NOMO-1 treated with dmso at 0.1 percent for 144 hours (cell line): ENCODE measurements around the gene PTPRN.
"Not testable (repeated sequence)": the region's sequence is repeated elsewhere in the genome, so short reads cannot be mapped to it uniquely, and the experiment has no call there.

Experiments used
- DNase-seq: peaks from one replicate; lab custom pipeline; 2025; ENCODE audit not compliant: unreplicated experiment; lab: John Stamatoyannopoulos, UW

Gene PTPRN

GRCh38 chr2:219272356-219272755 lies 36.8 kb downstream of the PTPRN start:
- DNase-seq, result no peak

- DNase-seq, result no peak
Observed at GRCh38 chr2:219271021-219271420, 38.2 kb downstream of the PTPRN start.

DNA sequence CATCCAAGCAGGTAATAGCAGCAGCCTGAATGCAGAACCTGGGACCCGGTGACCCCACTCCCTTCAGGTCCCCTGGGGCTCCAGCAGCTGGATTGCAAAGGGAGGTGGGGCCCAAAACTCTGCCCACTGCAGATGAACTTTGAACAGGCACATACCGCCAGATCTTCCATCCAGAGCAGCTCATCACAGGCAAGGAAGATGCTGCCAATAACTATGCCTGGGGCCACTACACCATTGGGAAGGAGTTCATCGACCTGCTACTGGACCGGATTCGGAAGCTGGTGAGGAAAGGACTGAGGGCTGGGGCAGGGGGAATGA lies 39.2 kb downstream of the PTPRN start:
- DNase-seq, result no peak

DNA sequence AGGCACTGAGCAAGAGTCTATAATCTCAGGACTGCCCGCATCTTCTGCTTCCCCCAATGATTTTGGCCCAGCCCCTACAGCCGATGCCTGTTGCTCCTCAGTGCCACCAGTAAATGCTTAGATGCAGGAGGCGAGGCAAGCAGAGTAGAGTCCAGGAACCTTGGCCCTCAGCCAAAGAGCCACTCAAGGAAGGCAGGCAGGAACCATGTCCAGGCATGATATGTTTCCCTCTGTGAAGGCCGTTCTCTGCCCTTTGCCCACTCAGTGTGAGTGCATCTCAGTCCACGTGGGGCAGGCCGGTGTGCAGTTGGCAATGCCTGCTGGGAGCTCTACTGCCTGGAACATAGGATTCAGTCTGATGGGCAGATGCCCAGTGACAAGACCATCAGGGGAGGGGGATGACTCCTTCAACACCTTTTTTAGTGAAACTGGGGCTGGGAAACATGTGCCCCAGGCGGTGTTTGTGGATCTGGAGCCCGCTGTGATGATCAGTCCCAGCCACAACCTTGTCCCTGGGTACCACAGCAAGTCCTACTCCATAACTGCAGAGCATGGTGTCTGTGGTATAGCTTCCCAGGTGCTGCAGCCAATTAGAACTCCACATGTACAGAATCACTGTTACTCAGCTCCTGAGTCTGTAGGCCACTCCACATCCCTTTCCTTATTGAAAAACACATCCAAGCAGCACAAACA lies 39.7 kb downstream of the PTPRN start:
- no peak for DNase-seq

DNA sequence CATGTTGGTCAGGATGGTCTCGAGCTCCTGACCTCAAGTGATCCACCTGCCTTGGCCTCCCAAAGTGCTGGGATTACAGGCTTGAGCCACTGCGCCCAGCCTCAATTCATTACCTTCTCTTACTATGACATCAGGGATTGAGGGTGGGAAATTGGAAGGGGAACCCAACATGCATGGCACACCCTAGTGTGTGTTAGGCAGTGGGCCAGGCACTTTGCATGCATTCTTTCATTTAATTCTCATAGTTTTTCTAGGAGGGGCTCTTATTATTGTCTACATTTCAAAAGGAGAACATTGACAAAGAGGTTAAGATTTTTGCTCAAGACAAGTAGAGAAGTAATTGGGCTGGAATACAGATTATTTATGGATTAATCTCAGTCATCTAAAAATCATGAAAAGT lies 40.9 kb downstream of the PTPRN start:
- DNase-seq, result no peak

DNA sequence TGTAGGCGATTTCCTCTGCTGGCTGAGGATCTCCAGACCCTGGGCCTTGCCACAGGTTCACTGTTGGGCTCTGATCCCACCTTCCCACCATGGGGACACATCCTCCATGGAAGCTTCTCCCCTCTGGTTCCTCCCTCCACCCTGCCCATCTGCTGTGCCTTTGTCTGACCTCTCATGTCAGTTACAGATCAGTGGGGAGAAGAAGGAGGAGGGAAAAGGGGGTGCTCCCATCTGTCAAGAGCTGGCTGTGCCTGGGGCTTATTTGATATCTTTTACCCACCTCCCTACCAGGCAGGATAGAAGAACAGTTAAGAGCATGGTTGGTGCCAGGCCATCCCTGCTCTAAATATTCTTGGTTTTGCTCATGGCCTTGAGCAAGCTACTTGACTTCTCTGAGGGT lies 42.3 kb downstream of the PTPRN start:
- DNase-seq, result no peak

GRCh38 chr2:219266232-219266631 lies 43.0 kb downstream of the PTPRN start:
- DNase-seq, result no peak

- DNase-seq, result no peak
Observed at GRCh38 chr2:219261024-219261855, 48.0 kb downstream of the PTPRN start.

- not testable (repeated sequence) for DNase-seq
Observed at GRCh38 chr2:219258942-219259341, 50.3 kb downstream of the PTPRN start.

DNA sequence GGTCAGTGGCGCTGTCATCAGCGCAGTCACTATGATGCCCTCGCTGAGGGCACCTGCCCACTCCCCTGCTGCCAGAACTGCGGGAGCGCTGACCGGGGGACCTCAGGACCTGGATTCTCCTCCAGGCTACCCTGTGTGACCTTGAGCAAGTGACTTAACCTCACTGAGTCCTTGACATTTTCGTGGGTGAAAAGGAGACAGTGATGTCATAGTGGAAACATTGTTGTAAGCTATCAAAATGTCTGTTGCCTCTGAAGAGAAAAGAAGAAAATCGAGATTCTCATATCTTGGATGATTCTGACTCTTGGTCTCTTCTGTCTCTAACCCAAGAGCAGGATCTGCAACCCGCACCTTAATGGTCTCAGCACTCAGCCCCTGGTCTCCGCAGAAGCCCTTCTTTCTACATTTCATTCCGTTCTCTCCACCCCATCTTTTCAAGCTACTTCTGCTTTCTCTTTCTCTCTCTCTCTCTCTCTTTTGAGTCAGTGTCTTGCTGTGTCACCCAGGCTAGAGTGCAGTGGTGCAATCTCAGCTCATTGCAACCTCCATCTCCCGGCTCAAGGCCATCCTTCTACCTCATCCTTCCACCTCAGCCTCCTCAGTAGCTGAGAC lies 54.5 kb downstream of the PTPRN start:
- DNase-seq, result peak; percentile 68

GRCh38 chr2:219253753-219254589 lies 55.2 kb downstream of the PTPRN start, which contains the start of gene TUBA4A:
Gene TUBA4A (minus strand): TSS chr2:219253918. CDS start chr2:219253858, 60 bp downstream.
- peak; percentile 49 for DNase-seq

DNA sequence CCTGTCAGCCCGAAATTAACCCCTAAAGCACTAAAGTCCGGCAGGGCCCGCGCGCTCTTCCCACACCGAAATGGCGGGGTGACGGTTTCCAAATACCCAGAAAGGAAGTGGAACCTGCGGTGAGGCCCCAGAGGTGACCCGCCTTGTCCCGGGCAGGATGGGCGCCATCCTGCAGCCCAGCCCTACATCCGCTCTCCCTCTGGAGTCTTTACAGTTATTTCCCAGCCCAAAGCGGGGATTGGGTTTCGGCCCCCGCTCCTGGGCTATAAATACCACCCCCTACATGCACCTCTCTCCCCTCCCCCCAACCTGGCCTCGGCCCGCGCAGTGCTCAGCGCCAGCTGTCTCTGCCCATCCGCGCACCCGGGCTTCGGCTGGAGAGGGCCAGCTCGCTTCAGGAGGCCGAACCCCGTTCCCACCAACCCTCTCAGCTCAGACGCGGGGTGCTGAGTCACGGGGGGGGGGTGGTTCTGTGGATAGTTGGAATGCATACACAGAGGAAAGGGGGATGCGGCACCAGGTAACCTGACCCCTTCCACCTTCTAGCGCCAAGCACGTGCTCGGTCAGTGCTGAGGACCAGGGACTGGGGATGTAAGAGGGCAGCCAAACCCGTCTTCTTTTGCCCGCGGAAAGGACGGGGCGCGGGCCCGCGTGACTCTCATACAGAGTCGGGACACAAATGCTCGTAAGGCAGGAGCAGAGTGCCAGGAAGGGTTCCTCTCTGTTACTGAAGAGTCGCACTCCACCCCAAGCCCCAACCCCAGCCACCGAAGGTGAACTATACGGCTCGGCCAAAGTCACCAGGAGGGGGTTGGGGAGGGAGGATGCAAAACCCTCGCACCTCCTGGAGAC lies 56.1 kb downstream of the PTPRN start, which contains the start of gene TUBA4B:
Gene TUBA4B, plus strand, starts transcription at position 344 of the 853 bp plus-strand sequence. Its CDS starts 165 bp downstream, at position 509.
- peak; percentile 43 for DNase-seq

DNA sequence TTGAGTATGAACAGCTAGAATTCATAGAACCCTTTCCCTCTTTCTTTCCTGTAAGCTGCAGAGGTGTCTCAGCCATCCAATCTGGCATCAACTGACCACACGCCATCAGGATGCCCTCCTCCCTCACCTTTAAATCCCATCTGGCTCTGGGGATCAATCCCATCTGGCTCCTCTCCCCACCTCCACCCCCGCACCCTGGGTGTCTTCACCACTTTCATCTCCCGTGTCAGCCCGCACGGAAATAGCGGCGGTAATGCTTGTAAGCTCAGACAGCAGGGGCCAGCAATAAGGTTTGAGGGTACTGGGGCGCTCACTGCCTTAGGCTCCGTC lies 56.7 kb downstream of the PTPRN start:
- DNase-seq, result no peak

GRCh38 chr2:219252084-219252483 lies 57.1 kb downstream of the PTPRN start:
- no peak for DNase-seq

DNA sequence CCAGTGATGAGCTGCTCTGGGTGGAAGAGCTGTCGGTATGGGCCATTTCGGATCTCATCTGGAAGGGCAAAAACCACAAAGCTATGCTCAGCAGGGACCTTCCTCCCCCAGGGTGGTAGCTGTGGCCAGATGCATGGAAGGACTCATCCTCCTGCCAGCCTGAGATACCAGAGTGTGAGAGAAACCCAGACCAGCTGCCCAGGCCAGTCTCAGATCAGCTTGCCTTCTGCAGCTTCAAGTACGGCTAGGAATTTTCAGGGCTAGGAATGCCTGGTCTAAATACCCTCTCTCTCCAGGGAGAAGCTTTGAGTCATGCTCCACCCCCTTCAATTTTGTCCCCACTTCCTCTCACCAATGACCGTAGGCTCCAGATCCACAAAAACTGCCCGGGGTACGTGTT lies 57.5 kb downstream of the PTPRN start:
- DNase-seq, result no peak

DNA sequence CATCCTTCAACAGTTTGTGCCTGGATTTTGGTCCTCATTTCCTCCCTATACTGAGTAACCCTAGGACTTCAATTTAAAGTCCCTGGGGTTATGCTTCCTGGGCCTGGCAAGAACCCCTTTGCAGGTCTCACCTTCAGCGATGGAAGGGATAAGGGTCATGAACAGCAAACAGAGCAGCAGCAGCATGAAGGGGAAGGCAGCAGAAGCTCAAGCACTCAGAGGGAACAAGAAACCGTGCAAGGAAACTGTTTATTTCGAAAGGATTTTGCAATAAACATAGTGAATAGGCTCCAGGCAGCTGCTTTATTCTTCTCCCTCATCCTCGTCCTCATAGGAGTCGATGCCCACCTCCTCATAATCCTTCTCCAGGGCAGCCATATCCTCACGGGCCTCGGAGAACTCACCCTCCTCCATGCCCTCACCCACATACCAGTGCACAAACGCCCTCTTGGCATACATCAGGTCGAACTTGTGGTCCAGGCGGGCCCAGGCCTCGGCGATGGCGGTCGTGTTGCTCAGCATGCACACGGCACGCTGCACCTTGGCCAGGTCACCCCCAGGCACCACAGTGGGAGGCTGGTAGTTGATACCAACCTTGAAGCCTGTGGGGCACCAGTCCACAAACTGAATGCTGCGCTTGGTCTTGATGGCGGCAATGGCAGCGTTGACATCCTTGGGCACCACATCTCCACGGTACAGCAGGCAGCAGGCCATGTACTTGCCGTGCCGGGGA lies 59.0 kb downstream of the PTPRN start:
- DNase-seq, result peak; percentile 54

- DNase-seq, result peak; percentile 66
Observed at GRCh38 chr2:219249203-219249980, 59.8 kb downstream of the PTPRN start.

DNA sequence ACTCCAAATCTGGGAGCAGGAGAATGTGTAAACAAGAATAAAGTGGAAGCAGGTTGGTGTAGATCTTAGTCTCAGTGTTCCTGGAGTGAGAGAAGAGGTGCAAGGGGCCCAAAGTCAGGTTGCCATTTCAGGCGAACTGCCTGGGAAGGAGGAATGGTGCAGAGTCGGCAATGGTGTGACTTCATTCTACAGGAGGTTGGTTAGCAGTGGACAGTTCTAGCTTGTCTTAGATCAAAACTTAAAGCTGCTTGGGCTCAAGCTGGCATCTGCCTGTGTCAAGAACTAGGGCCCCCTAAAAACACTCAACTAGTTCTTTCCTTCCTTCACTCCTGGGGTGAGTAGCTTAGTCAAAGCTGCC lies 60.4 kb downstream of the PTPRN start:
- no peak for DNase-seq
